ENCODE measurements around the gene ANKLE2.
"Not testable (repeated sequence)": the region's sequence is repeated elsewhere in the genome, so short reads cannot be mapped to it uniquely, and the experiment has no call there.

DNA sequence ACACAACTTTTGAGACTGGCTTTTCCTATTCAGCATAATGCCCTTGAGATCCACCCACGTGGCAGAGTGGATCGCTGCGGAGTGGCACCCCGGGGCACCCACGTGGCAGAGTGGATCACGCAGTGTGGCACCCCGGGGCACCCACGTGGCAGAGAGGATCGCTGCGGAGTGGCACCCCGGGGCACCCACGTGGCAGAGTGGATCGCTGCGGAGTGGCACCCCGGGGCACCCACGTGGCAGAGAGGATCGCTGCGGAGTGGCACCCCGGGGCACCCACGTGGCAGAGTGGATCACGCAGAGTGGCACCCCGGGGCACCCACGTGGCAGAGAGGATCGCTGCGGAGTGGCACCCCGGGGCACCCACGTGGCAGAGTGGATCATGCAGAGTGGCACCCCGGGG, 2.8 kb downstream of the ANKLE2 start:
- TF ChIP-seq, protein P1, sequence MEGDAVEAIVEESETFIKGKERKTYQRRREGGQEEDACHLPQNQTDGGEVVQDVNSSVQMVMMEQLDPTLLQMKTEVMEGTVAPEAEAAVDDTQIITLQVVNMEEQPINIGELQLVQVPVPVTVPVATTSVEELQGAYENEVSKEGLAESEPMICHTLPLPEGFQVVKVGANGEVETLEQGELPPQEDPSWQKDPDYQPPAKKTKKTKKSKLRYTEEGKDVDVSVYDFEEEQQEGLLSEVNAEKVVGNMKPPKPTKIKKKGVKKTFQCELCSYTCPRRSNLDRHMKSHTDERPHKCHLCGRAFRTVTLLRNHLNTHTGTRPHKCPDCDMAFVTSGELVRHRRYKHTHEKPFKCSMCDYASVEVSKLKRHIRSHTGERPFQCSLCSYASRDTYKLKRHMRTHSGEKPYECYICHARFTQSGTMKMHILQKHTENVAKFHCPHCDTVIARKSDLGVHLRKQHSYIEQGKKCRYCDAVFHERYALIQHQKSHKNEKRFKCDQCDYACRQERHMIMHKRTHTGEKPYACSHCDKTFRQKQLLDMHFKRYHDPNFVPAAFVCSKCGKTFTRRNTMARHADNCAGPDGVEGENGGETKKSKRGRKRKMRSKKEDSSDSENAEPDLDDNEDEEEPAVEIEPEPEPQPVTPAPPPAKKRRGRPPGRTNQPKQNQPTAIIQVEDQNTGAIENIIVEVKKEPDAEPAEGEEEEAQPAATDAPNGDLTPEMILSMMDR (IDR thresholded peaks at IDR 0.05), result not testable (repeated sequence)
- TF ChIP-seq EZH2, EZH2phosphoT487 (IDR thresholded peaks at IDR 0.05): not testable (repeated sequence)
